Adrenal gland (tissue), 12 donors: ENCODE results near the gene SPAG16. TPM values are rescaled to one million over a fixed set of nuclear protein-coding genes. Genes with fewer than 3 reads are reported as not detected.

Experiments
- DNase-seq, 7 donors: peaks; one replicate each; pipeline ENCODE4 v3.0.0-alpha.2; 2019 to 2020
- H3K27ac ChIP-seq, 5 donors: fragments of 200-600 bp; sonication (generic) in 4 of 5; 1 replicate in 3 of 5; 2 replicates in 2 of 5; pipeline versions ENCODE4 v1.5.1 to v1.8.0; 2016 to 2020; ENCODE audit warnings: mild to moderate bottlenecking in 1 of 5
- H3K27me3 ChIP-seq: fragments of 200-600 bp; 2 replicates; pipeline ENCODE4 v1.8.0; 2021
- H3K36me3 ChIP-seq, 2 donors: fragments of 200-600 bp; replicated peaks in 1 of 2; 1 replicate in 1 of 2; 2 replicates in 1 of 2; pipeline versions ENCODE4 v1.5.1 to v1.8.0; 2018 to 2022
- H3K4me1 ChIP-seq, 2 donors: fragments of 200-600 bp; replicated peaks in 1 of 2; 1 replicate in 1 of 2; 2 replicates in 1 of 2; pipeline versions ENCODE4 v1.5.1 to v1.8.0; 2018 to 2021
- H3K4me3 ChIP-seq, 4 donors: fragments of 200-600 bp; sonication (generic) in 3 of 4; one replicate each; pipeline ENCODE4 v1.5.1; 2016 to 2018
- H3K9me3 ChIP-seq, 3 donors: fragments of 200-600 bp; sonication (generic) in 1 of 3; replicated peaks in 1 of 3; 1 replicate in 2 of 3; 2 replicates in 1 of 3; pipeline versions ENCODE4 v1.5.1 to v1.8.0; 2016 to 2021
- CTCF ChIP-seq, 6 experiments: fragments of 450-650 bp in 4 of 6; fragments of 200-600 bp in 2 of 6; sonication (generic) in 1 of 6; IDR thresholded peaks; 1 replicate in 5 of 6; 2 replicates in 1 of 6; pipeline versions ENCODE4 v1.5.1 to v1.8.0; 2016 to 2021; ENCODE audit warnings: antibody characterized with exemption in 6 of 6, mild to moderate bottlenecking in 2 of 6, moderate library complexity in 1 of 6
- POLR2A ChIP-seq, 2 donors: fragments of 450-650 bp; IDR thresholded peaks; one replicate each; pipeline ENCODE4 v1.6.1; 2017; ENCODE audit warnings: antibody characterized with exemption in 2 of 2, mild to moderate bottlenecking in 2 of 2, moderate library complexity in 1 of 2
- WGBS, 4 donors: extraction: QIAGEN DNeasy Blood & Tissue Kit in 2 of 4; methylation state at CpG; one replicate each; pipeline versions ENCODE4 v1.1.5 to v1.1.7; 2013 to 2017; 5-methylcytosine and 5-hydroxymethylcytosine counted together
- intact Hi-C, 2 donors: fragments of 100-400 bp; cut with DNase I; formaldehyde crosslinking; loops; one replicate each; pipeline versions ENCODE4 v1.14.1 to v1.15.0; 2022 to 2023
- polyA plus RNA-seq, 3 donors: library from polyadenylated mRNA; stranded (reverse); fragments of 200-250 nt in 2 of 3; fragments of 350-450 nt in 1 of 3; fragmentation: Illumina TruSeq in 1 of 3; extraction: RNeasy Lipid Tissue Mini Kit (QIAGEN cat#74804) in 1 of 3; gene quantifications; one replicate each; pipeline ENCODE4 v1.2.3, GENCODE V29; 2013 to 2014
- total RNA-seq, 9 donors: library from RNA; depleted of rRNA in 4 of 9; stranded (reverse); fragments of >200 nt in 4 of 9; fragments of 120-200 nt in 1 of 9; fragmentation: NEBNext Ultra II Directional in 1 of 9; extraction: Animal tissue kit (Norgen Biotek cat#: 25700) in 1 of 9; gene quantifications; one replicate each; pipeline versions ENCODE4 v1.1.0 to v1.2.4, GENCODE V29; 2013 to 2023
- donor health status: healthy with polysubstance abuse.
- donor health status: Bipolar disorder and iron deficiency.
- donor health status: DM: yes; HTN: yes; CAD: no.
- donor health status: DM: no; HTN: no; CAD: no.
- donor health status: DM: no; HTN: no; CAD: no.
- donor health status: DM: yes; HTN: yes; CAD: no.

Gene SPAG16
- total and polyA plus RNA-seq, 12 donors = 12.4 to 45.3 (median 21.8) TPM

DNA sequence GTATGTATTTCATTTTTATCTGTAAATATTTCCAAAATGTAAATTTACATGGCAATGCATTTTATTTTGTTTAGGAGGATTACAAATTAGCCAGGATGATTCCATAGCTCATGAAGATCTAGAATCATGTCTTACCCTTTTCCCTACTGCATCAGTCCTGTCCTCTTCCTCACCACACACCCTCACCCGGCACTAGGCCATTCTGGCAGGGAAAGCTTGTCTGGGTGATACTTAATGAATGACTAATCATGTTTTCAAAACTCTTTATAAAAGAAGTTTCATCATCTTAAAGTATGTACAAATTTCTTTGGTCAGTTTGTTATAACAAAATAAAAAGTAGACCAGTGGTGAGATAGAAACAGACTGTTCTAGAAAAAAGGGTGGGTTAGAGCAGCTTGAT lies 843.3 kb downstream of the SPAG16 start:
- no peaks in the 10 kb centered on the region for H3K27me3 ChIP-seq
- no peaks in the 10 kb centered on the region for H3K36me3 ChIP-seq
- no peak for TF ChIP-seq POLR2A (IDR thresholded peaks at IDR 0.05)
- TF ChIP-seq CTCF (IDR thresholded peaks at IDR 0.05) = no peak
- no peak overlapping the region for H3K4me3 ChIP-seq
- intact Hi-C loops = no loop called here
- no peak overlapping the region for H3K27ac ChIP-seq
- no peaks in the 10 kb centered on the region for H3K4me1 ChIP-seq
- DNase-seq = no peak
- H3K9me3 ChIP-seq = no peaks in the 10 kb centered on the region
- WGBS, 4 donors = 43 to 58% (median 50%) methylated on average over 1 of the region's 1 CpG

DNA sequence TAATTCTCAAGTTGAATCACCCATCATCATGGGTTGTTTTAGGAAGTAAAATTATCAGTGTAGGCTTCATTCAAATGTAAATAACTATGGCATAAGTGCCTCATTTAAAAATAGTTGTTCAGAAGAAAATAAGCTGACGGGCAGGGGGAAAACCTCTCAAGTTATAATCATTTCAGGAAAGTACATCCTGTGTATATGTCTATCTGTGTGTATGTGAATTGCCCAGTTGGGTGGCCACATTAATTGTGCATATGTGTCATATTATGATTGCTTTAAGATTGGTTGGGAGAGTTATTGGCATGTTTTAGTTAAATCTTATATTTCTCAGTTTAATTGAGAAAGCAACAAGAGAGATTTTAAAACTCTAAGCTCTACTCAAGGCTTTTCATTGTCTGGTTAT lies 843.8 kb downstream of the SPAG16 start:
- H3K27ac ChIP-seq = no peak overlapping the region
- no peak for TF ChIP-seq CTCF (IDR thresholded peaks at IDR 0.05)
- no peak for TF ChIP-seq POLR2A (IDR thresholded peaks at IDR 0.05)

GRCh38 chr2:214130114-214130513 lies 845.9 kb downstream of the SPAG16 start:
- no peaks in the 10 kb centered on the region for H3K4me1 ChIP-seq
- H3K4me3 ChIP-seq = no peak overlapping the region
- intact Hi-C loops = no loop called here
- H3K27ac ChIP-seq = no peak overlapping the region
- no peaks in the 10 kb centered on the region for H3K27me3 ChIP-seq
- WGBS, 4 donors = 19 to 45% (median 38%) methylated on average over 2 of the region's 2 CpGs
- no peak for DNase-seq
- H3K36me3 ChIP-seq = no peaks in the 10 kb centered on the region
- H3K9me3 ChIP-seq = no peaks in the 10 kb centered on the region
- TF ChIP-seq POLR2A (IDR thresholded peaks at IDR 0.05) (no peak), CTCF (IDR thresholded peaks at IDR 0.05) (no peak)

More for the DNA sequence above, 843.8 kb downstream of the SPAG16 start:
- H3K4me3 ChIP-seq = no peak overlapping the region
- DNase-seq = no peak
- WGBS, 4 donors = 66 to 89% (median 77%) methylated on average over 1 of the region's 1 CpG
- no peaks in the 10 kb centered on the region for H3K4me1 ChIP-seq
- H3K27me3 ChIP-seq = no peaks in the 10 kb centered on the region
- no peaks in the 10 kb centered on the region for H3K36me3 ChIP-seq
- intact Hi-C loops = no loop called here
- no peaks in the 10 kb centered on the region for H3K9me3 ChIP-seq

GRCh38 chr2:214135966-214136365 lies 851.7 kb downstream of the SPAG16 start:
- TF ChIP-seq CTCF (IDR thresholded peaks at IDR 0.05) (no peak), POLR2A (IDR thresholded peaks at IDR 0.05) (no peak)
- no peaks in the 10 kb centered on the region for H3K27me3 ChIP-seq
- no peaks in the 10 kb centered on the region for H3K4me1 ChIP-seq
- 72 to 100% (median 78%) methylated on average over 1 of the region's 1 CpG for WGBS, 4 donors
- H3K4me3 ChIP-seq = no peak overlapping the region
- no peaks in the 10 kb centered on the region for H3K36me3 ChIP-seq
- intact Hi-C loops = no loop called here
- no peaks in the 10 kb centered on the region for H3K9me3 ChIP-seq
- H3K27ac ChIP-seq = no peak overlapping the region
- DNase-seq = no peak
